ENCODE results near the gene GFPT2.

Gene GFPT2

DNA sequence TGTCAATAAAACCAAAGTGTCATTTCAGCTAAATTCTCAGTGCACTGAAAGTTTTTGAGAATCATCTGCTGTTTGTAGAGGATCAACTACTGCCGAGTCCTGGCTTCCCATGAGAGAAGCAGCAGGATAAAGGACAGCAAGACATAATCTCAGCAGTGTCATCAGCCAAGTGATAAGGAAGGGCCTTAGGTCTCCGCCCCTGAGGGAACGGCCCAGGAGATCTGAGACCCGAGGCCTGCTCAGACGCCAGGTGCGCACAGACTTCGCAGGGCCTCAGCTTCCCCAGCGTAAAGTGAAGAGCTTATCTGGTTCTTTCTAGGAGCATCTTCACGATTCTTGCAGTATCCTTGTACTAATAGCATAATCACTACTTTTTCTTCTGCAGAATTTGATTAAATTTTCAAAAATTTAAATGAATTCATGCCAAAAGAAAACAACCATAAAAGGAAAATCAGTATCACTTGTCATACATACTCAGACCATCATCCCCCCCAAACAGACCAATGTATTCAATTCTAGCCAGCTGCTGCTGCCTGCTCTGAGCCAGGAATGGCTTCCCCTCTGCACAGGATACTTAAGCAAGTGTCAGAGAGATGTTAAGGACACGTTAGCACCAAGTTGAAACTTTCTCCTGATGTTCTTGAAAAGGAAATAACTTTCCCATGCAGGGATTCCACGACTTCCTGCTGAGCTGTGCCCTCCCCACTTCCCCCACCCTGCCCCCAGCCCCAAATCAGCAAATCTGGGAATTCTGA is 2.2 kb downstream of the GFPT2 start:
- no peak for DNase-seq

DNA sequence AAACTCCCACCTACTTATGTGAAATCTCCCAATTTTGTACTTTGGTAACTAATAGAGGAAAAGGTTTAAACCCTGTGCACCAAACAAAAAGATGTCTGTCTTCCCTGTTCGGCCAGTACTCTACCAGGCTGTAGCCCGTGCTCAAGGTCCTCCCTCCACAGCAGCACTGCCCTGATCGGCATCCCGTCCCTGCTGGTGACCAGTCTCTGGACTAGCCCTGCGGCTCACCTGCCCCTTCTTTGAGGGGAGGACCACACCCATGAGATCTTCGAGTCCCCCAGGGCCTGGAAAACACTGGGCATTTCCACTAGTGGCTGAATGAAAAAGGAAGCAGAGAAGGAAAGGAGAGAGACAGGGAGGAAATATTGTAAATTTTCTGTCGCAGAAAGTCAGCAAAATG is 2.8 kb downstream of the GFPT2 start:
- no peak for DNase-seq

DNA sequence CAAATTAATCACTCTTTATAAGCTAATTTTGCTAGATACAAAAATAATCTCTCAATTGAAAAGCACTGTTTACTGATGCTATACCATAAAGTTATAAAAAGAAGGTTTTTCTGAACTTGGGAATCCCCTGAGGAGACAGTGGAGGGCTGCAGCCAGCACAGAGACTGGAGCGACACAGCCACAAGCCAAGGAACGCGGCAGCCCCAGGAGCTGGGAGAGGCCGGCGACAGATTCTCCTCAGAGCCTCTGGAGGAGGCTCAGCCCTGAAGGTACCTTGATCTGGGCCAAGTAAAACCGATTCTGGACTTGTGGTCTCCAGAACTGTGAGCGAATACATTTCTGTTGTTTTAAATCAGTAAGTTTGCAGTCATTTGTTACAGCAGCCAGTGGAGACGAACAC is 3.7 kb downstream of the GFPT2 start:
- no peak for DNase-seq

DNA sequence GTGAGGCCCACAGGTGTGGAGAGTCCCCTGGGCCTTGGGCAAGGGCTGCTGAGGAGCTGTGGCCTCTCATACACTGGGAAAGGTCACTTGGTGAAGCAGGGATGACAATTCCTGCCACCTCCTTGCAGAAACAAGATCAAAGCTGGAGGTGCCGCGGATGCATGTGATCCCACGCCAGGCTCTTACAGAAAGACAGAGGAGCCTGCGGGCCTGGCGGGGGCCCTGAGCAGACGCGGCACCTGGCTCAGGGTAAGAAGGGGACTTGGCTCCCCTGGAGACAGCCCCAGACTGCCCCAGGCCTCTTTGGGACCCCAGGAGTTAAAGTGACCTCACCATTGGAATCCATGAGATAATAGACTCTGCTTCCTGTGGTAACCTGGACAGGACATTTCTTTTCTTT is 4.8 kb downstream of the GFPT2 start:
- no peak for DNase-seq

DNA sequence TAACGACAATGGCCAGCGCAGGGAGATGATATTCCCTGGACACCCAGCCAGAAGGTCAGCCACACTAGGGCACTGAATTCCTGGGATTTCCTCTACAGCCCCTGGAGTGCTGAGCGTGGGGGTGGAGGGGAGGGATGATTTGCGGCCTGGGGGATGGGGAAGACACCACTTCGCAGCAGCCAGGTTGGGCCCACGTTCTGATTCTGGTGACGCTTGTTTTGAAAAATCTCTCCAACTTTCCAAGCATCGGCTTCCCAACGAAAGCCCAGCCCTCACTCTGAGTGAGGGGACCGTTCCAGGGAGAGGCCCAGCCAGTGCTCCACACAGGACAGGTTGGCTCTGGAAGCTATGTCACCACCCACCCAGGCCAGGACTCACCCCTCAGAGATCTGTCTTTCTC is 5.4 kb downstream of the GFPT2 start:
- DNase-seq, result no peak

DNA sequence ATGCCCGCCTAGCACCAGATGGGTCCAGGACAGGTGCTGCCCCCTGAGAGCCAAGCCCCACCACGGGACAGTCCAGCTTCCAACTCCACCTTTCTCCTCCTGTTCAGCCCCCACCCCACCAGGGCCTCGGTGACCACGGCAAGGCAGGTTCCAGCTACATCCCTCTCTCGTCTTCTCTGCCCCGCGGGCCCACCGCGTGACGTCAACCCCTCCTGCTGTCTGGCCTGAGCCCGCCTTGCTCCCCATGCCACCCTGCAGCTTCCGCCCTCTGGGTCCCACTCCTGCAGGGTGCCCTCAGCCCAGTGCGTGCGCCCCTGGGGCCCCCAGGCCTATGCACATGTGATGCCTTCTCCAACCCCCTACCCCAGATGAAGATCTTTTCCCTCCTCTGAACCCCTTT is 6.8 kb downstream of the GFPT2 start:
- DNase-seq, result no peak

DNA sequence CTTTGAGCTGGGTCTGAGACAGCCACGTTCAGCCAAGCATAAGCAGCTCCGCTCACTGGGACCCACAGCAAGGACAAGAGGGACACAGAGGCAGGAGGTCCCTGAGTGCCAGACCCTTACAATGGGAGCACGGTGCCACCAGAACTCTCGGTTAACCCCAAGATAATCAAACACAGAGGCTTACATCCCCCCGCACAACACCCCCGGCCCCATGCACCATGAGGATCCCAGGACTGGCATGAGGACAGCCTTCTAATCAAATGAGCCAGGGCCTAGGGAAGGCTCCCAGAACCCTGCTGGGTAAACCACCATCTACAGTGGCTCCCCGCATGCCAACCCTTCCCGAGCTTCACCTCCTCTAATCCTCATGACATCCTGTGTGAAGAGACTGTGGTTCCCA is 7.4 kb downstream of the GFPT2 start:
- no peak for DNase-seq

DNA sequence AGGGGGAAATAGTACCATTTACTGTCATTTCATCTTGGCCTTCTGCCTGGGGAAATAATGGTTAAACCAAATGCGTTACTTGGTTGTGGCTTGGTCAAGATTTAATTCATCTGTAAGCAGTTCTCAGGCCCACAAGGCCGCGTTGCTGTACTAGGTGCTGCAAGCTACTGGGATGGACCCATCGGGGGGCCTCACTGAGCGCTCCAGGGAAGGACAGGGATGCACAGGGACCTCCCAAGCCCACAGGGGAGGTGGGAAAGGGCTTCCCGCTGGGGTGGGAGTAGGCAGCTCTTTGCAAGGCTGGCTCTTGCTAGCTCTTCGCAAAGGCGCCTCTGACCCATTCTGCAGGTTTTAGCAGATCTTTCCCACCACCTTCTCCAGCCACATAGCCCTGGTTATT is 8.0 kb downstream of the GFPT2 start:
- no peak for DNase-seq

DNA sequence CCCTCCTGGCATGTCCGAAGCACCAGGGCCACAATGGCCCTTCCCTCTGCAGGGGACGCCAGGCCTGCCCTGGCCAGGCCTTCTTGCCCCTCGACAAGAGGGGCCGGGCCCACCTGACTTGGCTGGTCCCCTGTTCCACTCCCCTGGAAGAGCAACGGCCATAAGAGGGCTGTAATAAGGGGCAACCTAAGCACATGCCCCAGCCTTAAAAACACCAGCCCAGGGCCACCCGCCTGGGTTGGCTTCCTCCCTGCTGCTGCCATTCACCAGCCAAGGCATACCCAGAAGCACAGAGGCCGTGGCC is 8.5 kb downstream of the GFPT2 start:
- DNase-seq, result no peak

DNA sequence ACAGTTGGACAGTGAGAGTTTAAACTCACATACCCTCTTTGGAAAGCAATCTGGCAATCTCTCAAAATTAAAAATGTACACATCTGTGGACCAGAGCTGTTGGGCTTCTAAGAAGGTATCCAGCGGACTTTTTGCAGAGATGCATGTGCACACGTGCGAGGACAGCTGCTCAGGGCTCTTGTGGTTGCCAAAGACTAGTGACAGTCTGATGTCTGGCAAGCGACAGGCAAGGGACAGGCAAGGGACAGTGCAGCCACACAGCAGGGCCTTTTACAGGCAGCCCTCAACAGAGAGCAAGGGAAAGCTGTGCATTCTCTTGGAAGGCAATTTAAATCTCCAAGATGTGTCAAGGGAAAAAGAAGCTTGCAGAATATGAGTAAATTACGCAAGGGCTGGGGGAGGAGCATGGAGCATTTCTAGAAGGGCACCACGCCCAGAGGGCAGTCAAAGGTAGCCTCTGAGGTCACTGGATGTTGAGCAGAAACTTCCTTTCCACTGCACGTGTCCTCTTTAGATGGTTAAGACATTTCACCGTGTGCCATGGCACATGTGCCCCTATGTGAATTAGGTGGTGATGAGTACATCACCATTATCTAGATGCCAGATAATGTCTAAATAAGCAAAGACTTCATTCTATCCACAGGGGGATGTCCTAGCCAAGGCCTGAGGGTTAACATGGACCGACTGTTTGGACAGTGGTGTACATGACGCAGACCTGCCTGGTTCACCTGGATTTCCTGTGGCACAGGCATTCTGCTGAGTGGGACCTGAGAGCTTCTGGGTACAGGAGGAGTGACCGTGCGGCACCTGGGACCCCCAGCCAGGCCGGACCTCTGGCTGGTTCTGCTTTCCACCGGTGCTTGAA is 9.1 kb downstream of the GFPT2 start:
- no peak for DNase-seq

DNA sequence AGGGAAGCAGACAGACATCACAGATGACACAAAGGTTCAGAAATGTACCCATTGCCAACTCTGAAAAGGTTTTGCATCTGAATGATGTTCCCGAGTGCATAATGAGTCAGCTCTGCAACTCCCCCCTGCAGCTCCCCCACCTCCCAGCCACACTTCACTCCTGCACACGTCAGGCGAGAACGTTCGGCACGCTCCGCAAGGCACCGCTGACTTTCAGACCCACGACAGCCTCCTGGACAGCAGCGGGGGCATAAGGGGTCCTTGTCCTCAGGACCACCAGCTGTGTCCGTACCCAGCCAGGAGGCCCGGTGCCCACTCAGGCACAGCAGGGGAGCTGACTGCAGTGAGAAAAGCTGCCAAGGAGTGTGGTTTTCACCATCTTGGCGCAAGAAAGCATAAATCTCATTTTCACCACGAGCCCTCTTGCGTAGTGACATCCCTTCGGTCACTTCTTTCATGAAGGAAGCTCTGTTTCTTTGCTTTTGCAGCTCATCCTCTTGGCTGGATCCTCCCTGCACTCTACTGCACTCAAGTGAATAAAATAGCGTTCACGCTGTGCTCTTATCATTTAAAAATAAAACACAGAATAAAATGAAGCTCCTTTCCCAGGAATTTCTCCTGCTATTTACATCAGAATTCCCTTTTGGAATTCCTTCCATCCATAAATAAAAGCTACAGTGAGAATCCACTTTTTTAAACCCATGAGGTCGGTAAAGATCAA is 9.9 kb downstream of the GFPT2 start:
- DNase-seq, result no peak

DNA sequence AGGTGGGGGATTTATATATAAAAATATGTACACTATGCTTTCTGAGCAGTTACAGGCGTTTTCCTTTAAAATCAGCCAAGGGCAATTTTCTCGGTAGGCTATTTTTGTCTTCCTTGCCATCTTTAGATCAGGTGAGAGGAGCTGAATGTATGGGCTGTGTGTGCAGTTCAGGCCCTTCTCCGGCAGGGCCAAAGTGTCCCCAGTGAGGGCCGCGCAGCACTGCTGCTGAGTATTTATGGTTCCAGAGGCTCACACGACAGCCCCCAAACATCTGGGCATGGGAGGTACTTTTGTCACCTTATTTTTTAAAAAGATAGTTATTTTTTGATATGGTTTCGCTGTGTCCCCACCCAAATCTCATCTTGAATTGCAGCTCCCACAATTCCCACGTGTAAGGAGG is 11.5 kb downstream of the GFPT2 start:
- DNase-seq, result no peak

DNA sequence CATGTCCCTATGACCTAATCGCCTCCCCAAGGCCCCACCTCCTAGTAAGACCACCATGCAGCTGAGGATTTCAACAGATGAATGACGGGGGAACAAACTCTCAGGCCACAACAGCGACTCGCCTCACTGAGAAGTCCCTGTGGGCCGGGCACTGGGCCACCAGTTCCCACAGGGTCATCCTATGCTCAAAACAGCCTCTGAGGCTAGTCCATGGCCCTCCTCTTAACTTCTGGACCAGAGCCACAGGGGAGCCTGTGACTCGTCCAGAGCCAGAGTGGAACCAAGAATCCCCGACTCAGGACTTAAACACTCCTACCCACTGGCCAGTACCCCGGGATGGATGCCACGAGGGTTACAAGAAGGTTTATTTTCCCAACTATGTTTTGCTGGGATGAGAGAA is 12.3 kb downstream of the GFPT2 start:
- DNase-seq, result no peak

DNA sequence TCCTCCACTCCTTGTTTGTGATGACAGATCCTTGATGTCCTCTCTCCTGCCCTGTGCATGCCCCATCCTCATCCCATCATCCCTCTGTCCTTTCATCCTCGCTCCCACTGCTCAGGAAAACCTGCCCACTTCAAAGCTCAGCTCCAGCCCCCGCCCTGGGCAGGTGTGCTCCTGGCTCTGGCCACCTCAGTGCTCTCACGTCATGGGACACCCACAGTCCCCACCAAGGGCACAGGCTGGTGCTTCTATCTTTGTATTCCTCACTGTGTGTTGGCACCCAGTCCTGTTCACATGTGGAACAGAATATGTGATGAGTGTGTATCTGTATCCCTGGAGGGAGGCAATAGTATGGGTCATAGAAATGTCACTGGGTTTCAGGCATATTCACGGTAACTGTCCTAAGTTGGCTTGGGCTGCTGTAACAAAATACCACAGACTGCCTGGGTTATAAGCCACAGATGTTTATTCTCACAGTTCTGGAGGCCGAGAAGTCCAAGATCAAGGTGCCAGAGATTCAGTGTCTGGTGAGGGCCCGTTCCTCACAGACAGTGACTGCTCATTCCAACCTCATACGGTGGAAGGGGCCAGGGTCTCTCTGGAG is 13.5 kb downstream of the GFPT2 start:
- no peak for DNase-seq

DNA sequence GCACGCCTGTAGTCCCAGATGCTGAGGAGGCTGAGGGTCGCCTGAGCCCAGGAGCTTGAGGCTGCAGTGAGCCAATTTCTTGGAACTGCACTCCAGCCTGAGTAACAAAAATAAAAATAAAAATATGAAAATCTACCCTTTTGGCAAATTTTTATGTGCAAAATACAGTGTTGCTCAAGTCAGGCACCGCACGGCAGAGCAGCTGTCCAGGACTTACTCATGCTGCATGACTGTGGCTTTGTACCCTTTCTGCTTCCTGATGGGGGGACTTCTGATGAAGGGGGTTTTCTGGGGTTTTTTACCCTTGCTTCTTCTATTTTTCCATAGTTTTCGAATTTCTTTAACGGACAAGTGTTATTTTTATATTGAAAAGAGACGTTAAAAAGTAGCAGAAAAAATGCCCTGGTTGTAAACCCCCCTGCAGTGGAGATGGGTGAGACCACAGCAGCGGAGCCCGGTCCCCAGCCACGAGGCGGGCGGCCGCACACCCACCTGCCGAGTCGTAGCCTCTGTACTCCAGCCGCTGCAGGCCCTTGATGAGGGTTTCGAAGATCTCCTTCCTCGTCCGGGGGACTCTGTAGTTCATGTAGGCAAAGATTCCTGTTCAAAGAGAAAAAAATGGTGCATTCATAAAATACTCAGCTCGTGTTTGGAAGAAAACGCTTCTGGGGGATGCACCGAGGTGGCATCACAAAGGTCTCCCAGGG is 15.0 kb downstream of the GFPT2 start:
- DNase-seq, result no peak

DNA sequence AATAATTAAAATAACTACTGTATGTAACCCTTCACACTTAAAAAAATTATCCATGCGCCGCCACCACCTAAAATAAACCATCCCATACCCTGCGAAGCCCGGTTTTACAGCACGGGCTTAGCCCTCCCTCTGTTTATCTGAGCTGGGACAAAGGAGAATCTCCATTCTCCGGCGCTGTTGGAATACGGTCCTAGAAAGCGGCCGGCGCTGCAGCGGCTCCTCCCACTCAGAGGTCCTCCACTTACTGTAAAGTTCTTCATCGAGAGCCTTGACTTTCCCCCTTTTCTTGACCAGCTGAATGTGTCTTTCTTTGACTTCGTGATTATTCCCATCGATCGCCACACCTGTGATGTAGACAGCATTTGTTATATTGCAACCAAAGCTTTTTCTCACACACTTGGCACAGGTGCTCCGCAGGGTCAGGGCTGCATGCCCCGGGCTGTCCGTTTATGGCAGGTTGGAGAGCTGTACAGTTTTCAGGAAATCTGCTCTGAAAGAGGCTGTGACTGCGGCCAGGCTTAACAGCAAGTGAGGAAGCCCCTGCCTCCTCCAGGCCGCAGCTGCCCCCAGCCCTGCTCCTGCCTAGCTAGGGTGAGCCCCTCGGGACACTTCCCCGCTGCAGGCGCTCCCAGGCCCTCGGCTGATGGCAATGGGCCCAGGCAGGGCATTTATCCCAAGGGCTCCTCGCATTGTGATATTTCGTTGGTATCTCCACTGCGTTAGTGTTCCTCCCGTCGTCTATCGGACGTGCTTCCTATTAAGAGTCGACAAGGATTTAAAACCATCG is 16.7 kb downstream of the GFPT2 start:
- no peak for DNase-seq

DNA sequence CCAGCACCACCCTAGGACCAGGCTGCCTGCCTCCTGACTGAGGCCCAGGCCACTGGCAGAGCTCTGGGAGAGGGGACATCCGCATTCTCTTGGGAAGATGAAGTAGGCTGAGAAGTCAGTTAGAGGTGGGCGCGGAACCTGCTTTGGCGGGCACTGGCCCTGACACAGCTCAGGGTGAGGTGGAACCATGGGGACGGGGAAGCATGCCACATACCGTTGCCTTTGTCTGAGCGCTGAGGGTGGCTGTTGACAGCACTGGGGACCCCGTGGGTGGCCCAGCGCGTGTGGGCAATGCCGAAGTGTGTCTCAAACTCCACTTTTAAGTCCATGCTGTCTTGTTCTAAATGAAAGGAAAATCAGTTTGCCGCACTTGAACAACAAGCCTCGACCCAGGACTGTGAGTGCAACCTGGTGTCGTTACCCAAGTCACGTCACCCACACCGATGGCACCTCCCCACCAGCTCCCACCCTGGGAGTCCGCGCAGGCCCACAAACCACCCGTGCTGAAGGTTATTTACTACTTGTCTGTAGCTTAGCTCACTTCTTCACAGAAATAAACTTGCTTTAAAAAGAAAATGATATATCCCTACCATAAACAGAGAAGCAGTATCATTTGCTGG is 17.4 kb downstream of the GFPT2 start:
- DNase-seq, result no peak

DNA sequence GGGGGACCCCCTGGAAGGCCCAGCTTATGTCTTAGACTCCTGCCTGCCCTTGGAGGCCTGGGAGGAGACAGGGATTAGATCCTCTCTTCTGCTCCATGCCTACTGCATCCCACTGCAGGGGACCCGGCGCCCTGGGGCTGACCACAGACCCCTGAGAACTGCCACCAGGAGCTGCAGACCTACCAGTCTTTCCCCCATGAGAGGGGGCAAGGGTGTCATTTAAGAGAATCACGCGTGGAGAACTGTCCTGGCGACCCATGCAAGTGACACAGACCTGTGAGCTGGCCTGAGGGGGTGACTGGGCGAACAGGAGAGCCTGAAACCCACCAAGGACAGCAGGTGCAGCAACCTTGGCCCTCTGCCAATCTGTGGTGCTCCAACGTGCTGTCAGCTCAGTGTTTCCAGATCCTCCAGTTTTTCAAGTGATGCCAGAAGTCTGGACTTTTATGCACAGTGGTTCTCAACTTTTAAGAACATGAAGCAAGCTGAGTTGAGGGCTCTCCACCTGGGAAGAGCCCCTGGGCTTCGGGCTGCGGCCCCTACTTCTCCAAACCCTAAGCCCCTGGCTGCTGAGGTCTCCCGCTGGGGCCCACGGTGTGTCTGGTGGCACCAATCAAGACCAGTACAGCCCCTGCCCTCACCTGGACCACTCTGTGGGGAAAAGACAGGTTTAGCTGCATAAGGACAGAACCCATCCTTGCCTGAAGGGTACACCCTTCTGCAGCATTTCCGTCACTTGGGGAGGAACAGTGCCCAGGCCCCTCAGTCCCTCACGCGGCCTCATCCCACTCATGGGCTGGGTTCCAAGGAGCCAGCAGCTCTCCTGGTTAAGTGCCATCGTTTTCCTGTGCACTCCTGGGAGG is 18.2 kb downstream of the GFPT2 start:
- no peak for DNase-seq

DNA sequence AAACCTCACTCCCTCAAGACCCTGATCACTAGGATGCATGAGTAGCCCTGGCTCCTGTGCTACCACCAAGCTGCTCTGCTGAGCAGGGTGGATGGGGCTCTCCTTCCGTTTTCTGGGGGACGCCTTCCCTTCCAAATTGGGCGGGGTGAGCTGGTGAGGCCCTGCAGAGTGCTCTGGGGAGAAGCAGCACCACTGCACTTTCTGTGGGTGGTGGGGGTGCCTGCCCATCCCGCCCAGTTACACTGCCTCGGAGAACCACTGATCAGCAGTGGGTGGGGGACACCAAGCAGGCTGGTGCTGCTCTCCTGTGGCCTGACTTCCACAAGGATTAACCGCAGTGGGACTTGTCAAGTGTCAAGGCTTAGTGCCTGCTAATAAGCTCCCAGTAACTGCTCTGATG is 19.0 kb downstream of the GFPT2 start:
- no peak for DNase-seq

DNA sequence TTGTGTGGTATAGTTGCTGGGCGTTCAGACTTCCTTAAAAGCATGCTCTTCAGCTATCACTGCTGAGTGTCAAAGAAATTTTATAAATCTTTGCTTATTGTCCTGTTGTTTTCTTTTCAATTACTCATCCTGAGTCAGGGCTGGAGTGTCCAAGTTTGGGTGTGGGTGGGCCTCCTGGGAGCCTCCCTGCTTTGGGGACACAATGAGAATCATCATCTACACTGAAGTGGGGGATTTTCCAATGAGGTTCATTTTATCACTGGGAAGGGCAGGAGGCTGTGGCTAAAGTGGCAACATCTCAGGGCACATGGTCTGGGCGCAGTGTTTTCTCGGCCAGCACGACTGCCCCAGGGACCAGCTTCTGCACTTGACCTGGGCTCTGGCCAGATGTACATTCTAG is 19.5 kb downstream of the GFPT2 start:
- no peak for DNase-seq

DNA sequence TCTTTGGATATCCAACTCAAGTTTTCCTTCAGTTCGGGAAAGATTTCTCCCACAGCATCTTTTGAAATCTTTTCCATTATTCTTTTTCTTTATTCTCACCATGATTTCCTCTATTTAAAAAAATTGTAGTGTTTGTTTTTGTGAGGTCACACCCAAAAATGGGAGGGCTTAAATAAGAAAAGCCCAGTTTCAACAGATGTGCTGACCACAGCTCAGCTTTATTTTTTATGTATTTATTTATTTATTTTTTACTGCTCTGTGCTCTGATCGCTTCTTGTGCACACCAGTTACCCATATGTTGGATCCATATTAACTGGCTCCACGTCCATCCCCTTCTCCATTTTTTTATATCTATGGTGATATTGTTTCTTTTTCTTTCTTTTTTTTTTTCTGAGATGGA is 20.3 kb downstream of the GFPT2 start:
- no peak for DNase-seq
